SW 1271 (cell line): ENCODE results near the gene RABGAP1.

Experiments used
- DNase-seq, 2 experiments: peaks; one replicate each; lab custom pipeline; 2025; lab: John Stamatoyannopoulos, UW

Gene RABGAP1

DNA sequence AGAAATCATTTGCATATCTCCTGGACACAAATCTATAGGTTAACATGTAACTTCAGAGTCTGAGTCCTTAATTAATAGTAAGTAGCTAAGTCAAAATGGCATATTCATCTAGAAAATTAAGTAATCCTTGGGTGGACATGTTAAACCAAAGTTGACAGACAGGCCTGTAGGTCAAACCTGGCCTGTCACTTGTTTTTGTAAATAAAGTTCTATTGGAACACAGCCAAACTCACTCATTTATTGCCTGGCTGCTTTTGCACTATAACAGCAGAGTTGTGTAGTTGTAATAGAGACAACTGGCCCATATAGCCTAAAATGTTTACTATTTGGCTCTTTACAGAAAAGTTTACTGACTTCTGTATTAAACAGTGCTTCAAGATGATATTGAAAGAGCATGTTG lies 68.1 kb downstream of the RABGAP1 start:
- no peak for DNase-seq

DNA sequence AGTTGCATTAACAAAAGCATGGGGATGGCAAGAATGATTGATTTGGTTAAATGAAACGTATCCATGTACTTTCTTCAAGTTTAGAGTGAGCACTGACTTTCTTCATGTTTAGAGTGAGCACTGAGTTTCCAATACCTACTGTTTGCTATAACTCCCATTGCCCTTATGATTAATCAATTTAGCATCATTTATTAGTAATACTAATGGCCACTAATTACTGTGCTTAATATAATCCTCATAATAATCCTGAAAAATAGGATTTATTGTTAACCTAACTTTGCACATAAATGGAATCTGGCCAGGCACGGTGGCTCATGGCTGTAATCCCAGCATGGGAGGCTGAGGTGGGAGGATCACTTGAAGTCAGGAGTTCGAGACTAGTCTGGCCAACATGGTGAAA lies 70.6 kb downstream of the RABGAP1 start:
- no peak for DNase-seq

DNA sequence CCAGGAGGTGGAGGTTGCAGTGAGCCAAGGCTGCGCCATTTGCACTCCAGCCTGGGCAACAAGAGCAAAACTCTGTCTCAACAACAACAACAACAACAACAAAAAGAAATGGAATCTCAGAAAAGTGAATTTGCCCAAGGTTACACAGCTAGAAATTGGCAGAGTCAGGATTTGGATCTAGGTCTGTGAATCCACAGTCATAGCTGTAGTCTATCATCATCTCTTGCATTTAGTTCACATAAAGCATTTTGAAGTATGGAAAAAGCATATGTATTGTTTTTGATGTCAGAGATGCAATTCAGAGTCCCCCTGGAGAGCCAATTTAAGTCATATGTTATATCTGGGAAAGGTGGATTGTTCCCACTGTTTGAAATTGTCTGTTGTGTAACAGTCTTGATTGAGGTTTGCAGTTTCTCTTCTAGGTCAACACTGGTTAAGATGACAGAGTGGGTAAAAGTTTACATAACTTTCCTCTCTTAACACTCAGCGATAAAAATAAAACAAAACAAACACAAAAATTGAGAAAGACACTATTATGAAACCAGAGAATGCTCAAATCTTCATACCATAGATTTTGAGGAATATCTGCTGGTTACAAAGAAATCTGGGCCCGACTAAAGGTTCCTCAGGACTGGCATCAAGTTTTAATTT lies 71.2 kb downstream of the RABGAP1 start:
- no peak for DNase-seq

DNA sequence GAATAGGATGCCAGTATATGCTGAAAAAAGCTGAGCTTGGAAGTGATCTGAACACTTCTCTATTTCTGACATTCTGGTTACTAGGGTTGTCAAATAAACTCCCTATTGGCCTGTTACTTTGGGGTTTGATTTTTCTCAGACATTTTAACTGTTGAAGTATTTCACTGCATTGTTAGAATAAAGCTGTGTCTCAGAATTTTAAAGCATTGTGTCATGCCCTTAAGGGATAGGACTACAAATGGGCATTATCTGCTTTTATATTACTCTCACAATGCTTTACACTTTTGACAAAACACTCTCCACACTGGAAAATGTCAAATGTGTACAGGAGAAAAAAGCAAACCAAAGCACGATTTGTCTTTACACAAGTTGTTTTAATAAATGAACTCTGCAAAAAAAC lies 75.8 kb downstream of the RABGAP1 start:
- DNase-seq = no peak

DNA sequence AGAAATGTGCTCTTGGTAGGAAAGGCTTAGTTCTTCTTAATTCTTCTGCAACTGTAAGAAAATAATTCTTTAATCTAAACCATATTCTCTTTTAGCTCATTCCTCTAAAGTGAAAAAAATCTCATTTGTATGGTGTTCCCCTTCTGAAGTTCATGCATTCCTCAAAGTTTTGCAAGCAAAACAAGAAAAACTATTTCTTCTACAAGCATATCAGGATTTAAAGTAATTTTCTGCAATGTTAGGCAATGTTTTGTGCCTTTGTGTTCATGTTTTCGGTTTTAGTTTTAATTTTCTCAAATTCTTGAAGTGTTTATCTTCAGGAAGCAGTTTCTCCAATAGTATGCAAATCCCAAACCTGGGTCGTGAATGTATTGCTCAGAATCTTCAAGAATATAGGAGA lies 80.0 kb downstream of the RABGAP1 start:
- DNase-seq = no peak

DNA sequence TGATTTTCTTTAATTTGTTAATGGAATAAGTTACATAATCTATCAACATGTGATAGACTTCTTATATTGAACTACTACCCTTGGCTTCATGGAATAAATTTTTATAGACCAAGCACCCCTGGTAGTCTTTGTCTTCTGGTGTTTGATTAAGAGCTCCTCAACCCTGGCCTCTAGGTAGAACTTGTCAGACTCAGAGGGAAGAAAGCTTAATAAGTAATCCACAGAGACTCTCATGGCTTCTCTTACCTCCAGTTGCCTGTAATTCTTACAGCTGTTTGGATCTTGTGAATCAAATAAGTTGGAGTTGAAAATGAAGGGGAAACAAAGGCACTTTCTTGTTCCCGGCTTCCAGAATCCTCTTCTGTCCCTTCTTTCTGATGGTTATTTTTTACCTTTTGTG lies 85.6 kb downstream of the RABGAP1 start:
- DNase-seq = no peak

DNA sequence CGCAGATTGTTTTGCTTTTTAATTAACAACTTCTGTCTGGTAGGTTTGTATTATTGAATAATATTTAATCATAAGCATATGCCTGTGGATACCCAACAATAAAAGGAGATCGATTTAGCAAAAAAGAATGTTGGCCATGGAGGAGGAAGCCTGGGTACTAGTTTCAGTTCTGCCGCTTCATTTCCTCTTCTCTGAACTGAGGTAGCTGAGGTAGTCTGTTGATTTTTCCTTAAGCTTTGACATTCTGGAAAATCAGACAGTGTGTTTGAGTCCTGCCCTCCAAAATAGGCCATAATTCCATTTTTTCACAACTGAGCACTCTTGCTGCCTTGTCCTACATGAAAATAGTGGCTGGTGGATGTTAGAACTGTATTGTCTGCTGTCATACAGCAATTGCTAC lies 86.7 kb downstream of the RABGAP1 start:
- DNase-seq = no peak

DNA sequence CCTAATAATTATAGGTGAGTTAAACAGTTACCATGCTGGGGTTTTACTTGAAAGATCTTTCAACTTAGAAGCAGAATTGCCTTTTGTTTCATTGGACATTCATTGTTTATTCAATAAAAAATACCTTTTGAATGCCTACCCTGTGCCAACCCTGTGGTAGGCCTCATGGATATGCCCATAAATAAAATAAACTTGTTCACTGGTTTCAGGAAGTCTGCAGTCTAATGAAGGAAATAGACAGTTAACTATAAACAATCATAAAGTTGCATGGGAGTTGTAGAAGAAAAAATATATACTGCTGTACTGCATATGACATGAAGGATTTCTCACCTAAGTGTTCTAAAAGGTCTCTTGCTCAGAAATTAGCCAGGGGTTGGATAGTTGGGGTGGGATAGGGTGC lies 87.3 kb downstream of the RABGAP1 start:
- DNase-seq = no peak

DNA sequence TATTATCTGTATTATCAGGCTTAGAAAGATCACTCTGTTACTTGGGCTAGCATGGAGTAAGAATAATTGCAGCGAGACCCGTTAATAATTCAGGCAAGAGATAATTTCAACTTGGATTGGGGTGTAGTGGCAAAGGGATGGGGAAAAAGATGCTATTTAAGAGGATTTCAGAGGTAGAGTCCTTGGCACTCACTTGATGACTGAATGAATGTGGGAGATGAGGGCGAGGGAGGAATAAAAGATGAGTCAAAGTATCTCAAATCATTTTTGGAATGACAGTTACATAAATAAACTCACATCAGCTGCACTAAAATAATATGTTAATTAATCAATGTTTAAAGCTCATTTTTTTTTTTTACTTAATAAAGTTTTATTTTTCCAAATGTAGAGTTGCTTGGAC lies 88.2 kb downstream of the RABGAP1 start:
- DNase-seq = no peak

DNA sequence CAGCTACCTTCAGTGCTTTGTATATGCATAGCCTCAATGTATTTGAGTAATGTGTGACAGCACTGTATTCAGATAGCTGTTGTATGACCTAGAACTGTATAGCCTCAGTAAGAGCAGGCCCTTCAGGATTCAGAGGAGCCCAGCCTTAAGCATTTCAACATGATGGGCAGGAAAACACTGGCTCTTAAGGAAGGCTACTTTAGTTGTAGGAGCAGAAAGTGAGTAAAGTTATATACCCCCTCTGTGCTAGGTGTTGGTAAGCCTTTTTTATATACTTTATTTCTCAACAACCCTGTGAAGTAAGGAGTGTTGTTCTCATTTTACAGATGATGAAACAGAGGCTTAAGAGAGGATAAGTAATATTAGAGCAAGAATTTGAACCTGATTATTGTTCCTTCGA lies 91.1 kb downstream of the RABGAP1 start:
- no peak for DNase-seq

DNA sequence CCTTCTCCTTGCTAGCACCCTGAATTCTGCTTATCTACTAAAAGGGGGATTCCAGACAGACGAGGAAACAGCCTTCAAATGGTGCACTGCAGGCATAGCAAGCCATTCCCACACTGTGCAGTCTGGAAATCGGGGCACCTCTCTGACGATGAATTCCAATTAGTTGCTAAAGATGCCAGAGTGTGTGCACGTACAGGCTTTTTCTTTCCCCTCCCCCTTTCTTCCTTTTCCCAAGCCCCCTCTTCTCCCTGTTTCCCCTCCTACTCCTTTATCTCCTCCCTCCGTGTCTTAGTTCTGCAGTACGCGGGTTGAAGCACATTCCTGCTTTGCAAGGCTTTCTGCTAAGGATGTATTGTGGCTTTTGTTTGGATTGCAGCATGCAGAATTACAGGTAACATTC lies 92.5 kb downstream of the RABGAP1 start, which contains the start of gene GPR21:
Gene GPR21 (plus strand): TSS at position 316 of the 400 bp plus-strand sequence. CDS start 900 bp downstream, outside the sequence.
- DNase-seq = no peak

DNA sequence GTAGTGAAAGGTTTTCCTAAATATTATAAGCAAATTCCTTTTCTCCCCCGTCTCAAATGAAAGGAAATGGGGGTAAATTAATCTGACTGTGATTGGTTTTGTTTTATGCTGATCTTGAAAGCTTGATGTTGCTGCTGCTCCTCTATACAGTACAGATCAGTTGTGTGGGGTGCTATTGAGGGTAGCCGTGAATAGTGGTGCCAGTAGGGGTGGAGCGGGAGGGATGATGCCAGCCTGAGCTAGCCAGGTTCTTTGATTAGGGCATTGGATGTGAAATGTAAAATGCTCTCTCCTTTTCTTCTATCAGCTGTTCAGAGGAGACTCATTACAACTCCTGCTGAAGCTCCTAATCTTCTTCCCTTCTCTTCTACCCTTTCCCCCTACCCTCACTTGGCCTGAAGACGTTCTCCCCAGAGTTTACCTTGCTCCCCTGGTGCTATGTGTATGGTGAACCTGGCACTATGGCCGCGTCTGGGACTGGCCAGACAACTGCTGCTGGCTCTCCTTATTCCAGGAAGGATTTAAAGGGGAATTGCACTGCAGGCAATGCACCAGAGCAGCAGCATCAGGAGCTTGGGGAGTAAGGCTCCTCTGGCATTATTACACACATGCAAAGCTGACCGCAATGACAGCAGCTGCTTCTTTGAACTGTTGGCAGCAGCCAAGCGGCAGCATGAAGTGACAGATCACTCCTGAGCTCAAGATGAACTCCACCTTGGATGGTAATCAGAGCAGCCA lies 93.2 kb downstream of the RABGAP1 start:
- DNase-seq = no peak

DNA sequence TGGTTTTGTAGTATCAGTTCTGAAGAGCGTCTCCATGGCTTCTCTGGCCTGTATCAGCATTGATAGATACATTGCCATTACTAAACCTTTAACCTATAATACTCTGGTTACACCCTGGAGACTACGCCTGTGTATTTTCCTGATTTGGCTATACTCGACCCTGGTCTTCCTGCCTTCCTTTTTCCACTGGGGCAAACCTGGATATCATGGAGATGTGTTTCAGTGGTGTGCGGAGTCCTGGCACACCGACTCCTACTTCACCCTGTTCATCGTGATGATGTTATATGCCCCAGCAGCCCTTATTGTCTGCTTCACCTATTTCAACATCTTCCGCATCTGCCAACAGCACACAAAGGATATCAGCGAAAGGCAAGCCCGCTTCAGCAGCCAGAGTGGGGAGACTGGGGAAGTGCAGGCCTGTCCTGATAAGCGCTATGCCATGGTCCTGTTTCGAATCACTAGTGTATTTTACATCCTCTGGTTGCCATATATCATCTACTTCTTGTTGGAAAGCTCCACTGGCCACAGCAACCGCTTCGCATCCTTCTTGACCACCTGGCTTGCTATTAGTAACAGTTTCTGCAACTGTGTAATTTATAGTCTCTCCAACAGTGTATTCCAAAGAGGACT lies 94.2 kb downstream of the RABGAP1 start:
- DNase-seq = no peak

DNA sequence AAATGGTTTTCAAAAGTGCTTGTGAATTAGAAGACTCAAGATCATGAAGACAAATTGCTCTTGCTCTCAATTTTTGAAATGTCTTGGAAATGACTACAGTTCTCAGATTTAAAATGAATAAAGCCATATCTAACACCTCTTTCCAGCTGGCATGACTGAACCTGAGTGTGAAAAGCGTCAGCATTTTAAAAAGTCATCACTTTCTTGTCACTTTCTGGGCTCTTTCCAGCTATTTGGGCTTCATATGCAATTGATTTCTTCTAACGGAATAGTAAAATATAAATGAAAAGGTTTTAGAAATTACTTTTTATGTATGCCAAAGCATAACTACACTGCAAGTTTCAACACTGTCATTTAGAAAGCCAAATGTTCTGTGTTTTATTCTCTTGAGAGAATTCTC lies 95.0 kb downstream of the RABGAP1 start:
- DNase-seq = no peak

DNA sequence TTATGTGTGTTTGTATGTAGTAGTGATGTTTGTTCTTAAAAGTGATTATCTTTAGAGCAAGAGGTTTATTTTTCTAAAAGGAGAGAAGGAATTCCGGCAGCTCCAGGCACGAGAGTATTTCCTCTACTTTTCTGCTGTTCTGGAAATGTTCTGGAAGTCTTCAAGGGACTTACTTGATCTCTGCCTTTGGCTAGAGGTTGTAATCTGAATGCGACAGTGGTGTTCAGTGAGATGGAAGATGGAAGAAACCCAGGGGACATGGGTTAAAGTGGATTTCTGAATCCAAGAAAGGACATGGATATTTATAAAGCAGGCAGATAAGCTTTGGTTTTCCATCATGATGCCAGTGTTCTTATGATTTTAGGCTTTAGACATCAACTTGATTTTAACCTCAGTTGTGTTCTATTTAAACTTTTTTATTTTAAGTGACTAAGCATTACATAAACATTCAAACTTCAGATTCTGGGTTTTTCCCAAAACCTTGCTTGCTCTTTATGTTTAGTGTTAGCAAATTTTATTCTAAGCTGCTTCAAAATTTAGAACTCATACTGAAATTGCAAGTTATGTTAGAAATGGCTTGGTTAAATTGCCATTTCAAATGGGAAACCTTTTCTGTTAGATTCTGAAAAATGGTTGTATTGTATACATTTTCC lies 96.2 kb downstream of the RABGAP1 start:
- DNase-seq = no peak

DNA sequence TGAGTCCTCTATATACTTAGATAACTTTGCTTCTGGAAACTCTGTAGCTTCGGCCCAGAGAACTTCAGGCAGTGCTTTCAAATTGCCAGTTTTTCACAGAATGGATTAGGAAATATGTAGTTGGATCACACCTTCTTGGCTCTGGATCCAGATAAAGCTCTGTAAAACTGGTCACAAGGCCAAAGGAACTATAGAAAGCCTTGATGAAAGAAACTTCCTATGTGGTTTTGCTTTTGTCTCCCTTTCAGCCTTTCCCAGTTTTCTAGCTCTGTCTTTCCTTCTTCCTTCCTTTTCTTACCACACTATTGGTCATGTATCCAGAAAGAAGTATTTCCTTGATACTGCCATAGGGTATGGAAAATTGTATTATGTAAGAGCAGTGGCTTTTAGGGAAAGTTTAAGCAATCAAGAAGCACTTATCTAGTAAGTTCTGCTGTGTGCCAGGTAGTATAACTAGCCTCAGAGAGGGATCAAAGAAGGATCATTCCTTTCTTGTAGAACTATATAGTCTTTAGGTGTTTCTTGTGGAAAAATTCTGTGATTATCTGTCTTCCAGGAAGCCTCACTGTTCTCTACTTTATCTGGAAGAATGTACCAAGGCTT lies 98.9 kb downstream of the RABGAP1 start:
- no peak for DNase-seq

DNA sequence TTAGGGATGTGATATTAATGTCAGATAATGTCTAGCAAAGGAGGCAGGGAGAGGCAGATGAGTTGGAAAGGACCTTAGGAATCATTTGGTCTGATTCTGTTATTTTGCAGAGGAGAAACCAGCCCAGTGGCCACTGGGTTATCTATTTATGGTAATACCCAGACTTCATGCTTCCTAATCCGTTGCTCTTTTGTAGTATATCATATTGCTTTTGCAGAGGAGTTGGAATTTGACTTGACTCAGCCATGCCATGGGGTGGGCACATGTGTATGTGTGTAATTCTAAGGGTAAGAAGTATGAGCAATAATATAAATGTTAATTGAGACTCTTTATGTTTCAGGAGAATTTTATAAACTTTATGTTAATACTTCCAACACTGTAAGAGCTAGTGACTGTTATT lies 100.0 kb downstream of the RABGAP1 start:
- DNase-seq = no peak

DNA sequence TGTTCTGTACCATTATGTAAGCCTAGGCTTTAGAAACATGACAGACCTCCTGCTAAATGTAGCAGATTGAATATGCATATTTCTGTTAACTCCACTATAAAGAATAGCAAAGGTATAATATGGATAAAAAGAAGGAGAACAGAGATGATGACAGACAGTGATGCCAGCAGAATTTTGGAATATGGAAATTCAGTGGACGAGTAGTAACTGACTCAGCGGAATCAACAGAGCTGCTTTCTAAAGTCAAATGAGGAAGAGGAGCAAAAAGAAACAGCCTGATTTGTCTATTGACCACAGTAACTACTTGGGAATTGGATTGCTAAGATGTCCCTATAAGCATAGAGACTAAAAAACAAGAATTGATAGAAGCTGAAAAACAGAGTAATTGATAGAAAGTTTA lies 100.7 kb downstream of the RABGAP1 start:
- no peak for DNase-seq

DNA sequence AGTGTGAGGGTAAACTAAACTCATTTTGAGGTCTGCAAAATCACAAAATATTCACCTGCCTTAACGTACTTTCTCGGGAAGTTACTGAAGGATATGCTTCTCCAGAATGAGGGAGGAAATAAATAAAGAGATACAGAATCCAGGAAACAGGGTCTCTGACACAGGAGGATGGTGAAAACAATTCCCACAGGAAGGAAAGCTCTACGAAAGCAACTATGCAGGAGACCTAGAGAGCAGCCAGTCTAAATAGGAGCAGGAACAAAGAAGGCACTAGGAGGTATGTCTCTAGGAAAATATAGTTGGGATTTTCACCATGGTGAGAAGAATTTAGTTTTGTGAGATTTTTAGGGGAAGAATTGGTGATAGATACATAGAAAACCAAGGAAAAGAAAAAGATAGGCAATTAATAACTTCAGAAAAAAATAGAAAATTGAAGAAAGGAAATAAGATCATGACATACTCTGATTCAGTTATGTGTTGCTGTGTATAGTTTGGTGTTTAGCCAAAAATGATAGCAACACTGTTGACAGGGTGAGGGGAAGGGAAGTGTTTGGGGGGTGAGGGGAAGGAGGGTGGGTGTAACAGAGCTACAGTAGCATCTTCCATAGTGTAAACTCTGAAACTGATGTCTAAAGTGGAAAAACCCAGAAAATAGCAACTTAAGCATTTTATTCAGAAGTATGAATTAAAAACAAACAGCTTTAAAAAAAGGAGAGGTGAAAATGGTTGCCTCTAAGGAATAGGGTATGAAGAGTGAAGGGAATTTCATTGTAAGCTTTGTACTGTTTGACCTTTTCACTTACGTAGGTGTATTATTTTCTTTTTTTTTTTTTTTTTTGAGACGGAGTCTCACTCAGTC lies 102.5 kb downstream of the RABGAP1 start:
- no peak for DNase-seq

DNA sequence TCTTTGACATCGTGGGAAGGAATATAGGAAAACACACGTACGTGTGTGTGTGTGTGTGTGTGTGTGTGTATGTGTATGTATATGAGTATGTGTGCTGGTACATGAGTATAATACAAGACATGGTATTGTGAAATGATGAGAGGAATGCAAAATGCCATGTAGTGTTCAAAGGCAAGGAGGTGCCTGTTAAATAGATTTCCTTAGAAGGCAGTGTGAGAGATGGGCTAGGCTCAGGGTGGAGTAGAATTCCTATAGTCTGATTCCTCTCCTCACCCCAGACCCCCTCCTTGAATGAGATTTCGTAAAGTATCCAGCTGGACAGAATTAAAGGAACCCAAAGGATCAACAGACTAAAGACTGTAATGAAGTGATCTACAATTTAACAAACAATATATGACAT lies 103.8 kb downstream of the RABGAP1 start:
- no peak for DNase-seq

DNA sequence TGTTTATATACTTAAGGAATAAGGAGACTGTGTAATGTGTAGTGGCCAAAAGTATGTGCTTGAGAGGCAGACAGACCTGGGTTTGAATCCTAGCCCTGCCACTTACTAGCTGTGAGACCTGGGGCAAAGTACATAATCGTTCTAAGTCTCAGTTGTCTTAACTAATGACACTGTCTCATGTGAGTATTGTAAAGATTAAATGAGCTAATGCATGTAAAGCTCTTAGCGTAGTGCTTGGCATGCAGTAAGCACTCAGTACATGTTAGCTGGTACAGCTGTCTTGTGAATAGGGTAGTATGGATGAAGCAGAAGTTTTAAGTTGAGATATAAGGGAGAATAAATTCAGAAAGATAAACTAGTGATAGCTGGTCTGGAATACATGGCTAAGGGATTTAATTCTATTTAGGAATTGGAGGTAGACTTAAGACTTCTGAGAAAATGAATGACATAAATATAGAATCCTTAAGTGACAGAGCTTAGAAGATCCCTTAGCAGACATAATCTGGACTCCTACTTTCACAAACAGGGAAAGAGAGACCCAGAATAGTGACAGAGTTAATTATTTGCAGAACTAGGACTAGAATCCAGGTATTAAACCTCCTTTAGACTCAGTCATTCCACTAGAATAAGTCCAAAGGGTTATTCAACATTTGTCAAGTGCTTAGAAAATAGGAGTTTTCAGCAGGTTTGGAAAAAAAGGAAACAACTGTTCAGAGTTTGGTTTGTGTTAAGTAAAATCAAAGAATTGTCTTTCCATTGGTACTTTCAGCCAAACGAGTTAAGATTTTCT lies 105.8 kb downstream of the RABGAP1 start:
- no peak for DNase-seq
